ENCODE results near the gene RXFP1. TPM values are rescaled to one million over a fixed set of nuclear protein-coding genes. Genes with fewer than 3 reads are reported as not detected.

Gene RXFP1
- total RNA-seq = 8.5 and 10.4 TPM in 2 replicates

DNA sequence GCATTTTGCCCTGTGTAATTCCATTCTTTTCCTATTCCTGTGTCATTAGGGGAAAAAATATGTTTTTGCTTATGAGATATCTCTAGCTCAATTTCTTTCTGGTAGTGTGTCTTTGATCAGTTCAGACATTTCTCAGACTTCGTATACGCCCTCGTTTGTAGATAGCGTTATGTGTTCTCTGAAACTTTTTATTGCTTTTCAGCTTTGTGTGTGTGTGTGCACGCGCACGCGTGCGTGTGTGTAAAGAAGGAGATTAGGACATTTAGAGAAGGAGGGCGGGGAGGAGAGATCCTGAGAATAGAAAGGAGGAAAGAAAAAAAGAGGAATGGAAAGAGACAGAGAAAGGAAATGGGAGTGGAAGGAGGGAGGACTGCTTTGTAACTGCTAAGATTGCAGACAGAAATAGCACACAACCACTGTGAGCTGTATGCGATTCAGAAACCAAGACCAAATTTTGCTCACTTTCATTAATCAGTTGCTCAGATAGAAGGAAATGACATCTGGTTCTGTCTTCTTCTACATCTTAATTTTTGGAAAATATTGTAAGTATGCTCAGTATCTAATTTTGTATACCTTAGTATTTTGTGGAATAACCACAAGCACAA, at the start of gene RXFP1:
Gene RXFP1, plus strand, starts transcription at position 399 of the 605 bp plus-strand sequence. Its CDS starts 95 bp downstream, at position 494.

DNA sequence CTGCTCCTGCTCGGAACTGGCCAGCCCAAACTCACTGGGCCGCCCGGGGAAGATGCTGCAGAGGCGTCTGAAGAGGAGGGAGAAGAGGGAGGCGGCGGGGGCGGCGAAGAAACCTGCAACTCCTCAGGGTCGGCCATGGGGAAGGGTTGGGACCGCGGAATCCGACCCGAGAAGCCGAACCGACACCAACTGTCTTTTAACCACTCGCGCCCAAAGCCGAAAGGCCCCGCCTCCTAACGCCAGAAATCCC, 149.9 kb downstream of the RXFP1 start, which contains the start of gene C4orf46:
Gene C4orf46, minus strand, starts transcription at position 223 of the 250 bp plus-strand sequence. Its CDS starts 86 bp downstream, at position 137.

DNA sequence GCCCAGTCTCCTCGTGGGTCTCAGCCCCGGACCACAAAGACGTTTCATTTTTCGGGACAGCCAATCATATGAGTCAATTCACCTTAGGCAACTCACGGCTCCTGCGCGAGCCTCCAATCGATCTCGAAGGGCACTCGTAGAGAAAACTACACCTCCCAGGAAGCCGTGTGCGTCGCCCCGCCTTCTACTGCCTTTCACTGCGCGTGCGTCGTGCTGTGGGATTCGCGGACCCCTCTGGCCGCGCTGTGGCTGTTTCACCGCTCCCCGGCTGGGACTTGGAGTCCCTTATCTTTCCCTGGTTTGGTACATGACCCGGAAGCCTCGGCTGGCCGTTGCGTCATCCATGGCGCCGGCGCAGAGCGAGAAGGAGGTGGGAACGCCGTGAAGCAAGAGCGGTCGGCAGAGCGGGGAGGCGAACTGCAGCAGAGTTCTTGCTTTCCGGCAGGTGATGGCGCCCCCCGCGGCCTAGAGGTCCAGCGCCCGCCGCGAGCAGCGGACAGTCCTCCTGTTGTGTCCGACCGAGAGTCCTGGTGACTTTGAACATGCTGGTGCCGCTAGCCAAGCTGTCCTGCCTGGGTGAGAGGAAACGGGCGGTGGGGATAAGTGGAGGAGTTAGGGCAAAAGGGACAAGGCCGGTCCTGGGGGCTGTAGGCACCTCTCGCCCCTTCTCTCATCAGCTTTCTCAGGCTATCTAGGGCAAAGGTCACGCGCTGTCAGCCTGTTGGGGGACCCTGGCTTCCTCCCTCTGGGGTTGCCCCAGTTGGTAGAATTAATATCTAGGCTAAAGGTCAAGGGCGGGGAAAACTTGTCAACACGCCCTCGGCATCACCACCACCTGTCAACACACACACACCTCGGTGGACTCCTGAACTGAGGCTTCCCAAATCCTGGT, 150.5 kb downstream of the RXFP1 start, which contains the start of gene ETFDH:
Gene ETFDH, plus strand, starts transcription at position 382 of the 892 bp plus-strand sequence. Its CDS starts 161 bp downstream, at position 543.

Other genes with a start within 250 kb of the RXFP1 start
- 9.4 and 17.2 TPM in 2 replicates for gene C4orf46, start 150.0 kb downstream of the RXFP1 start, total RNA-seq
- 25.0 and 26.5 TPM in 2 replicates for gene ETFDH, start 150.4 kb downstream of the RXFP1 start, total RNA-seq
- gene PPID, start 201.5 kb downstream of the RXFP1 start, total RNA-seq = 29.2 and 36.0 TPM in 2 replicates
- 26.6 and 39.4 TPM in 2 replicates for gene FNIP2, start 247.1 kb downstream of the RXFP1 start, total RNA-seq

Data from uterine smooth muscle cell (primary cell).